IMR-90 (cell line): ENCODE measurements around the gene LPA. TPM values are rescaled to one million over a fixed set of nuclear protein-coding genes. Genes with fewer than 3 reads are reported as not detected.

Experiments
- ATAC-seq: fragments of 200-7000 bp; cut with Tn5 transposase; 2 replicates; pipeline ENCODE4 v1.9.1; 2020; ENCODE audit warnings: low read depth, mild to moderate bottlenecking, moderate library complexity
- BruUV-seq: library from RNA; stranded (reverse); fragments of 400-500 nt; replicated peaks from 2 replicates; lab custom pipeline; 2021; lab: Mats Ljungman, UMichigan
- CTCF ChIA-PET: fragments of 300-600 bp; formaldehyde crosslinking; extraction: SDS; loops from one replicate; lab custom pipeline; 2021; ENCODE audit warnings: antibody characterized with exemption; lab: Yijun Ruan, JAX
- POLR2A ChIA-PET: fragments of 300-600 bp; sonication (Branson Sonifier 250); formaldehyde crosslinking; loops from one replicate; lab custom pipeline; 2022; ENCODE audit warnings: antibody characterized with exemption; ENCODE audit not compliant: unreplicated experiment; lab: Charles Lee
- DNase-seq: peaks from one replicate; pipeline ENCODE4 v3.0.0; 2013
- H2AFZ ChIP-seq: replicated peaks from 2 replicates; pipeline ENCODE3; 2013; ENCODE audit warnings: low read length, mild to moderate bottlenecking; ENCODE audit not compliant: poor library complexity
- H2AK5ac ChIP-seq: 2 replicates; pipeline ENCODE4 v1.6.1; 2013; ENCODE audit warnings: low read depth, low read length, inconsistent platforms
- H2AK9ac ChIP-seq: replicated peaks from 2 replicates; pipeline ENCODE3; 2013; ENCODE audit warnings: mild to moderate bottlenecking, low read depth, low read length, moderate library complexity; ENCODE audit not compliant: poor library complexity
- H2BK120ac ChIP-seq: 2 replicates; pipeline ENCODE4 v1.6.1; 2013; ENCODE audit warnings: low read depth, low read length, inconsistent platforms
- H2BK15ac ChIP-seq: 3 replicates; pipeline ENCODE4 v1.6.1; 2013; ENCODE audit warnings: low read depth, low read length, inconsistent platforms
- H2BK20ac ChIP-seq: 2 replicates; pipeline ENCODE4 v1.6.1; 2013; ENCODE audit warnings: low read depth, mild to moderate bottlenecking, inconsistent platforms, low read length, moderate library complexity
- H2BK5ac ChIP-seq: 2 replicates; pipeline ENCODE4 v1.6.1; 2013; ENCODE audit warnings: mild to moderate bottlenecking, low read depth, low read length, inconsistent platforms; ENCODE audit not compliant: poor library complexity, severe bottlenecking
- H3K14ac ChIP-seq: replicated peaks from 2 replicates; pipeline ENCODE4 v1.6.1; 2013; ENCODE audit warnings: low read depth, low read length, inconsistent platforms
- H3K18ac ChIP-seq: 2 replicates; pipeline ENCODE4 v1.6.1; 2013; ENCODE audit warnings: low read depth, low read length, control low read depth
- H3K23ac ChIP-seq: 2 replicates; pipeline ENCODE4 v1.6.1; 2013; ENCODE audit warnings: low read depth, low read length, inconsistent platforms
- H3K27ac ChIP-seq: 2 replicates; pipeline ENCODE4 v1.5.1; 2013; ENCODE audit warnings: mild to moderate bottlenecking, control low read depth, low read length; ENCODE audit not compliant: insufficient read depth
- H3K27me3 ChIP-seq: 2 replicates; pipeline ENCODE4 v1.6.1; 2013; ENCODE audit warnings: low read length; ENCODE audit not compliant: control insufficient read depth, insufficient read depth
- H3K36me3 ChIP-seq: 2 replicates; pipeline ENCODE4 v1.6.1; 2013; ENCODE audit warnings: low read length, mixed read lengths; ENCODE audit not compliant: control insufficient read depth, insufficient read depth
- H3K4ac ChIP-seq: 2 replicates; pipeline ENCODE4 v1.6.1; 2013; ENCODE audit warnings: low read depth, low read length, inconsistent platforms
- H3K4me1 ChIP-seq: 2 replicates; pipeline ENCODE4 v1.6.1; 2013; ENCODE audit warnings: low read length, mixed read lengths; ENCODE audit not compliant: control insufficient read depth, insufficient read depth
- H3K4me2 ChIP-seq: 2 replicates; pipeline ENCODE4 v1.6.1; 2013; ENCODE audit warnings: low read depth, mild to moderate bottlenecking, control low read depth, low read length, moderate library complexity
- H3K4me3 ChIP-seq: 2 replicates; pipeline ENCODE4 v1.5.1; 2013; ENCODE audit warnings: low read depth, mild to moderate bottlenecking, control low read depth, low read length, moderate library complexity; ENCODE audit not compliant: insufficient read depth
- H3K56ac ChIP-seq: 2 replicates; pipeline ENCODE4 v1.6.1; 2013; ENCODE audit warnings: low read length, inconsistent platforms; ENCODE audit not compliant: insufficient read depth; ENCODE audit errors: extremely low read depth
- H3K79me1 ChIP-seq, 2 experiments: 2 replicates each; pipeline ENCODE4 v1.6.1; 2013; ENCODE audit warnings: low read length in 2 of 2, inconsistent platforms in 1 of 2, low read depth in 1 of 2
- H3K9ac ChIP-seq: 2 replicates; pipeline ENCODE4 v1.6.1; 2013; ENCODE audit warnings: low read depth, low read length, control low read depth
- H3K9me1 ChIP-seq: 2 replicates; pipeline ENCODE4 v1.6.1; 2013; ENCODE audit warnings: low read length, inconsistent platforms; ENCODE audit not compliant: insufficient read depth
- H3K9me3 ChIP-seq: 2 replicates; pipeline ENCODE4 v1.6.1; 2013; ENCODE audit warnings: low read length; ENCODE audit not compliant: control insufficient read depth, insufficient read depth
- H4K20me1 ChIP-seq: 2 replicates; pipeline ENCODE4 v1.6.1; 2013; ENCODE audit warnings: low read length, inconsistent platforms; ENCODE audit not compliant: insufficient read depth
- H4K5ac ChIP-seq: 2 replicates; pipeline ENCODE4 v1.6.1; 2013; ENCODE audit warnings: mild to moderate bottlenecking, low read depth, low read length, control low read depth
- H4K8ac ChIP-seq, 2 experiments: 2 replicates each; pipeline ENCODE4 v1.6.1; 2013; ENCODE audit warnings: low read depth in 2 of 2, low read length in 2 of 2, control low read depth in 1 of 2, inconsistent platforms in 1 of 2
- H4K91ac ChIP-seq: 2 replicates; pipeline ENCODE4 v1.6.1; 2013; ENCODE audit warnings: low read depth, low read length, inconsistent platforms; ENCODE audit not compliant: insufficient read depth
- CEBPB ChIP-seq: IDR thresholded peaks from 2 replicates; pipeline ENCODE4 v1.6.1; 2012; ENCODE audit warnings: low read depth, low read length, improper control_type of control experiment
- WGBS, 2 experiments: methylation state at CpG; one replicate each; pipeline versions ENCODE4 v1.1.5 to v1.1.7; 2013; ENCODE audit warnings: missing lambda C conversion rate in 2 of 2; ENCODE audit not compliant: insufficient read length in 1 of 2; ENCODE audit errors: extremely low coverage in 2 of 2; 5-methylcytosine and 5-hydroxymethylcytosine counted together
- dilution Hi-C: fragments of 300-500 bp; cut with HindIII; formaldehyde crosslinking; loops from one replicate; pipeline ENCODE4 v1.14.3; 2018; ENCODE audit warnings: low sequenced_read_pairs; ENCODE audit not compliant: unreplicated experiment
- in situ Hi-C: fragments of 300-500 bp; cut with MboI; formaldehyde crosslinking; loops from 3 replicates; pipeline ENCODE4 v1.14.3; 2019; ENCODE audit warnings: low sequenced_read_pairs, inconsistent platforms, mixed read lengths
- intact Hi-C: fragments of 100-400 bp; cut with micrococcal nuclease; formaldehyde crosslinking; loops from 2 replicates; pipeline ENCODE4 v1.10.0; 2022
- polyA plus RNA-seq, 3 experiments: library from polyadenylated mRNA; depleted of rRNA; stranded (reverse); fragments of >200 nt; gene quantifications; 2 replicates each; pipeline ENCODE4 v1.2.3, GENCODE V29; 2012; ENCODE audit warnings: low replicate concordance in 1 of 3
- total RNA-seq: library from RNA; depleted of rRNA; stranded (reverse); fragments of >200 nt; gene quantifications from 2 replicates; pipeline ENCODE4 v1.2.3, GENCODE V29; 2012

LPA gene
- total and polyA plus RNA-seq, 2 of the 4 experiments (the other 2 are of a cell fraction) = not detected

DNA sequence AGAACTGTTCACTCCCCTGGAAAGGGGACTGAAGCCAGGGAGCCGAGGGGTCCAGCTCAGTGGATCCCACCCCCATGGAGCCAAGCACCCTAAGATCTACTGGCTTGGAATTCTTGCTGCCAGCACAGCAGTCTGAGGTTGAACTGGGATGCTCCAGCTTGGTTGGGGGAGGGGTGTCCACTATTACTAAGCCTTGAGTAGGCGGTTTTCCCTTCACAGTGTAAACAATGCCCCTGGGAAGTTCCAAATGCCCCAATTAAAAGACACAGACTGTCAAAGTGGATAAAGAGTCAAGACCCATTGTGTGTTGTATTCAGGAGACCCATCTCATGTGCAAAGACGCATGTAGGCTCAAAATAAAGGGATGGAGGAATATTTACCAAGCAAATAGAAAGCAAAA lies 150.2 kb downstream of the LPA start:
- intact Hi-C loops (no loop called here), dilution Hi-C loops (no loop called here), in situ Hi-C loops (no loop called here)
- no peak for TF ChIP-seq CEBPB
- Histone ChIP-seq H3K56ac (no peak overlapping the region), H3K9me3 (no peaks in the 10 kb centered on the region), H4K91ac (no peak overlapping the region), H3K4me1 (no peaks in the 10 kb centered on the region), H2AK9ac (no peak overlapping the region), H2BK20ac (no peak overlapping the region), H4K20me1 (no peaks in the 10 kb centered on the region), H3K4me3 (no peak overlapping the region), H2BK15ac (no peak overlapping the region), H3K36me3 (no peaks in the 10 kb centered on the region), H3K23ac (no peak overlapping the region), H2BK5ac (no peak overlapping the region), H2BK120ac (no peak overlapping the region), H3K18ac (no peak overlapping the region), H3K9me1 (no peaks in the 10 kb centered on the region), H3K9ac (no peak overlapping the region), H2AK5ac (no peak overlapping the region), H4K5ac (no peak overlapping the region), H3K27me3 (no peaks in the 10 kb centered on the region), H2AFZ (no peak overlapping the region), H3K4me2 (no peak overlapping the region), H3K4ac (no peak overlapping the region), H3K14ac (no peak overlapping the region), H3K79me1 (no peaks in the 10 kb centered on the region), H3K27ac (no peak overlapping the region), H4K8ac (no peak overlapping the region)
- DNase-seq = no peak
- ChIA-PET CTCF (interaction anchor here (0.7 kb wide), 1 partner anchor 760 kb away, joined by 3 read pairs; no protein-coding TSS in a partner anchor), POLR2A (interaction anchor here (0.7 kb wide), 1 partner anchor 304 kb away, joined by 17 read pairs; no protein-coding TSS in a partner anchor)
- no TSS peak for BruUV-seq
- WGBS, 2 experiments = no CpG with 5 or more reads among the region's 3 CpGs
- ATAC-seq = no peak
